ENCODE data around the gene EIF2B4.
A peak's percentile ranks its signal among the peaks of the same experiment; 100 is the strongest.
"Not testable (repeated sequence)": the region's sequence is repeated elsewhere in the genome, so short reads cannot be mapped to it uniquely, and the experiment has no call there.

Gene EIF2B4

DNA sequence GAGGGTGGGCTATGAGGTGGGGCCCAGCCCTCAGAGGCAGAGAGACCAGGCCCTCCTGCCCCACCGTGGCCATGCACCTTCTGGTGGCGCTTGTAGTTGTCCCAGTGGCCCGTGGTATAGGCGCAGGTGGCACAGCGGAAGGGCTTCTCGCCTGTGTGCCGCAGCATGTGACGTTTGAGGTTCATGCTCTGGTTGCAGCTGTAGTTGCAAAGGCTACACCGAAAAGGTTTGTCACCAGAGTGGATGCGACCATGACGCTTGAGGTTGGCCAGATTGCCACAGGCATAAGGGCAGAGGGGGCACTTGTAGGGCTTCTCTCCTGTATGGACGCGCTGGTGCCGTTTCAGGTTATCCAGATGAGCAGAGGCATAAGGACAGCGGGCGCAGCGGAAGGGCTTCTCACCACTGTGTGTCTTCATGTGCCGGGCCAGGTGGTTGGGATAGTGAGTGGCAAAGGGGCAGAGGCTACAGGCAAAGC lies 7.5 kb upstream of the EIF2B4 start:
- DNase-seq = no peak

DNA sequence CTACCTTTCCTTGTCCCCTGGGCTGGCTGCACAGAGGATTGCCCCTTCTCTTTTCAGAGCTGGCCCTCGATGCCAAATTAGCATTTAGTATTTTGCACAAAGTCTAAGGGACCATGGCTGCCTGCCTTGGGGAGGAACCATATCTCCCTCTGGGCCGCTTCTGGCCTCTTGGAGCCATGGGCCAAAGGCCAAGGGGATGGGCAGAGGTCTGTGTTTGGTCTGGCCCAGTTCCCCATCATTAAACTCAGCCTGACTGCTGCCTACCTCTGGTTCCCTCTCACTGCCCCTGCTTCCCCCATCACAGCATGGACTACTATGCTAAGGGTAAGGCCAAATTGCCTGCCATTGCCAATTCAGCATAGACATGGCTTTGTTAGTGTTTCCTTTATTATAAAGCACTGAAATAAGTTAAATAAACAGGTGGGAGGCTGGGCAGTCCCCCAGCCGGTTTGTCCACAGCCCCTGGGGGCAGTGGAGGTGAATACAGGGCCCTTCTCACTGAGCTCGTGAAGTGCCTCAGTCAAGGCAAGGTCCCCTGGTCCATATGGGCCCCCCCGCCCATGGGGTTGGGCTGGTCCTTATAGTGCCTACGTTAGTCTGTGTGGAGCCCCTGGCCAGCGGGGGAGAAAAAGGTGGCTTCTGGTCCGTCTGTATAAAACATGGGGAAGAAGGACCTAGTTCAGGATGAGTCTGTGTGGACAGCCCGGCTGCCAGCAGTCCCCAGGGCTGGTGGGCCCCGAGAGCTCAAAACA lies 6.9 kb upstream of the EIF2B4 start:
- DNase-seq = no peak

DNA sequence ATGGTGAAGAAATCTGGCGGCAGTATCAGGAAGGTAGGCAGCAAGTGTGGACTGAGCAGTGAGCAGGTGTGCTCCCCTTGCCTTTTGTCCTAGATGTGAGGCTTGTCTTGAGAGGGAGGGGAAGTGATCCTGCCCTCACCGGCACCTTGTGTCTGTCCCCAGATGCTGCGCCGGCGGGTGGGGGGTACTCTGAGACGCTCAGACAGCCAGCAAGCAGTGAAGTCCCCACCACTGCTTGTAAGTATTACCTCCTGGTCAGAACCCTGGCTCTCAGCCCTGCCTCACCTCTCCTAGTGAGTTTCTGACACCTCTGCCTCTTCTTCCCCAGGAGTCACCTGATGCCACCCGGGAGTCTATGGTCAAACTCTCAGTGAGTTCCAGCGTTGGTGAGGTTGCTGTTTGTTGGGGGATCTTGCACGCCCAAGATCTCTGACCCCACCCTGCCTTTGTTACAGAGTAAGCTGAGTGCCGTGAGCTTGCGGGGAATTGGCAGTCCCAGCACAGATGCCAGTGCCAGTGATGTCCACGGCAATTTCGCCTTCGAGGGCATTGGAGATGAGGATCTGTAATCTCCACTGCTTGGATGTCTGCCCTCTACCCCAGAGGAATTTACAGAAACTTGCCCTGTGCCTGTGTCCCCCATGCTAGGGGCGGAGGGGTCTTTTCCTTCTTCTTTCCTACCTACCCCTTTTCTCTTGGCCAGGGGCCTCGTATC lies 6.2 kb upstream of the EIF2B4 start:
- no peak for DNase-seq

DNA sequence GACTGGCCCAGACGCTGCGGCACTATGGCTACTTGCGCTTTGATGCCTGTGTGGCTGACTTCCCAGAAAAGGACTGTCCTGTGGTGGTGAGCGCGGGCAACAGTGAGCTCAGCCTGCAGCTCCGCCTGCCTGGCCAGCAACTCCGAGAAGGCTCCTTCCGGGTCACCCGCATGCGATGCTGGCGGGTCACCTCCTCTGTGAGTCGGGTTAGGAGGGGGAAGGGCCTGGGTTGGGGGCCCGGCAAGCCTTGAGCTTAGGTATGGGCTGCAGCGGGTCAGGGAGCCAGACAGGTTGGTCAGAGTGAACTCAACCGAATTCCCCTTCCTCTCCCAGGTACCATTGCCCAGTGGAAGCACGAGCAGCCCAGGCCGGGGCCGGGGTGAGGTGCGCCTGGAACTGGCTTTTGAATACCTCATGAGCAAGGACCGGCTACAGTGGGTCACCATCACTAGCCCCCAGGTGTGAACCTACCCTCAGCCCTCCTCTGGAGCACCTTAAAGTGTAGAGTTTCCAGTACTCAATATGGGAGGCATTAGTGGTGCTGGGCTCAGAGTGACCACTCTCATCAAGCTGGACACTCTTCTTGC lies 5.5 kb upstream of the EIF2B4 start:
- DNase-seq = no peak

DNA sequence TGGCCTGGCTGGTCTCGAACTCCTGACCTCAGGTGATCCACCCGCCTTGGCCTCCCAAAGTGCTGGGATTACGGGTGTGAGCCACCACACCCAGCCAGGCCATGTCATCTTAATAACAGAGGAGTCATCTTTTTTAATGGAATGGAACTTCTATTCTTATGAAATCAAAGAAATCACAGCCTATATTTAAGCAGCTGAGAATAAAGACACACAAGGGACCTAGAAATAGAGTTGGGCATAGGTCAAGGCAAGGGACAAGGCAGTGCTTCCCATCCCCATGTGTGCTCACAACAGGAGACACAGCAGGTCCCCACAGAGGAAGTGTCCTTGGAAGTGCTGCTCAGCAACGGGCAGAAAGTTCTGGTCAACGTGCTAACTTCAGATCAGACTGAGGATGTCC lies 3.4 kb upstream of the EIF2B4 start:
- no peak for DNase-seq

DNA sequence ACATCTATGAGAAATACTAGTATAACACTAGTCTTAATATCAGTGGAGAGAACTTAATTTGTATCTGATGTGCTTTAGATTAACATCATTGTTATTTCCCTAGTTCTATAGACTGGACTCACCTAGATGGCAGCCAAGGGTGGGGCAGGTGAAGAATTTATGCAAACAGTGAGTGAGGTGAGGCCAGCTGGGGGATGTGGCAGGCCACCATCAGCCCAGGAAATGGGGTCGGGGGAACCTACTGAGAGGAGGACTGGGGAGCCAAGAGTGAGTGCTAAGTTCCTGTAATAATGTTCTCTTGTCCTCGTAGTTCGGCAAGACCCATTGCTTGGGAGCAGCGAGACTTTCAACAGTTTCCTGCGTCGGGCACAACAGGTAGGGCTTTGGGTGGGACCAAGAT lies 2.8 kb upstream of the EIF2B4 start:
- DNase-seq = no peak

DNA sequence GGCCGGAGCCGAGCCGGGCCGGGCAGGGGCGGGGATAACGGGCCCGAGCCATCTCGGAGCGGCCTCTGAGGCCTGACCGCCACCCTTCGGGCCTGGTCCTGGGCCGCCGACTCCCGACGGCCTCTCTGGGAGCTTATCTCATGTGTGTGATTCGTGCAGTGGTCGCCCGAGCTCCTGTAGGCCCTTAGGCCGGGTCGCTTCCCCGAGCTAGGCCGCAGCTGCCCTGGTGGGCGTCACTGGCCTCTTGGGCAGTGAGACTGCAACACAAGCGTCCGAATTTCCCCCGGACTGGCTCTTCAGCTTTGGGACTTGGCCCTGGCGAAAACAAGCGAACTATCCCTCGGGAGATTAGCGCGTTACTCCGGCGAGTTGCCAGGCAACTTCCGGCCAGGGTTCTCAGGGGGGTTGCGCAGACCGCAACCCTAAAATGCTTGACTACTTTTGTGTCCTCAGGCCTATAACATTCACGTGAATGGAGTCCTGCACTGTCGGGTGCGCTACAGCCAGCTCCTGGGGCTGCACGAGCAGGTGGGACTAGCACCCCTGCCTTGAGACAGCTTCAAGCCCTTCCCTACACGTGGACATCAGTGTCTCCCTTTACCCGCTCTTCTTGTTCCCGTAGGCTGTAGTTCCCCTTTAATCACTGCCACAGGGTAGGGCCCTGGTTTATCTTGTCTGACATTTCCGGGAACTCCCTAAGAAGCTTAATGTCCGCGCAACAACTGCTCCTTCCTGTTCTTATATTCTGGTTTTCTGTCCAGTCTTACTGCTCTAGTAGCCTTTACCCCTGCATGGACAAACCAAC lies 880 bp upstream of the EIF2B4 start:
- peak in 1 of 2 experiments; percentile 4 for DNase-seq

DNA sequence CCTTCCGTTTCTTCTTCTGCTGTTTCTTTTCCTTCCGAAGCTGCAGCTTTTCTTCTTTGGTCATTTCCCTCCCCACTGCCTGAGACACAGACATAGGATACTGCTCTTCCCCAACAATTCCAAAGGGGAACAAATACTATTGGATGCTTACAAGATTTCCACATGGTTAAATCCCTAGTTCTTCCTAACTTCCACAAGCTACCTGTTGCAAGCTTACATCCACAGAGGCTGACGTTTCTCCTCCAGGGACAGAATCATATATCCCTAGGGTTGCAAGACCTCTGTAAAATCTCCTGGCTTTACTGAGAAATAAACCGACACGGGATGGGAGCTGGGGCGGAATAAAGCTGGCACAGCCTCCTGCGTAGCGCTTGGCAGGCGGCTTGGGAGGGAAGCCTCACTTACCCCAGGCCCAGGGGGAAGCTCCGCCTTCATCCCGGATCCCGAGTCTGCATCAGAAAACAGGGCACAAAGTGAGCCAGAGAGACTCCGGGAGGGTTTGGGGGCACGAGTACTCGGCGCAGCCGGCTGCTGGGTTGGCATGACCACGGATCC lies 590 bp downstream of the EIF2B4 start:
- peak; percentile 40 to 42 for DNase-seq

DNA sequence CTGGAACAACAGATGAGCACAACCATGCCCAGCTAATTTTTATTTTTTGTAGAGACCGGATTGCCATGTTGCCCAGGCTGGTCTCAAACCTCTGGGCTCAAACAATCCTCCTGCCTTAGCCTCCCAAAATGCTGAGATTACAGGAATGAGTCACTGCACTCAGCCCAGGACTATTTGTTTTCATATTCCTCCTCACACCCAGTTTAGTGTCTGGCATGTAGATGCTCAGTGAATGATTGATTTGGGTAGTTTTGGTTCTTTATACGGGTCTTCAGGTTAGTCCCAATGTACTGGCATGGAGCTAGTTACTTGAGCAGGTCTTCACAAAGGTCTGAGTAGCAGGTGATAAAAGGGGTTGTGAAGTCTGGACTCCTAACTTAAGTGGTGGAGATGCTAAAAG lies 6.2 kb downstream of the EIF2B4 start:
- DNase-seq = no peak

DNA sequence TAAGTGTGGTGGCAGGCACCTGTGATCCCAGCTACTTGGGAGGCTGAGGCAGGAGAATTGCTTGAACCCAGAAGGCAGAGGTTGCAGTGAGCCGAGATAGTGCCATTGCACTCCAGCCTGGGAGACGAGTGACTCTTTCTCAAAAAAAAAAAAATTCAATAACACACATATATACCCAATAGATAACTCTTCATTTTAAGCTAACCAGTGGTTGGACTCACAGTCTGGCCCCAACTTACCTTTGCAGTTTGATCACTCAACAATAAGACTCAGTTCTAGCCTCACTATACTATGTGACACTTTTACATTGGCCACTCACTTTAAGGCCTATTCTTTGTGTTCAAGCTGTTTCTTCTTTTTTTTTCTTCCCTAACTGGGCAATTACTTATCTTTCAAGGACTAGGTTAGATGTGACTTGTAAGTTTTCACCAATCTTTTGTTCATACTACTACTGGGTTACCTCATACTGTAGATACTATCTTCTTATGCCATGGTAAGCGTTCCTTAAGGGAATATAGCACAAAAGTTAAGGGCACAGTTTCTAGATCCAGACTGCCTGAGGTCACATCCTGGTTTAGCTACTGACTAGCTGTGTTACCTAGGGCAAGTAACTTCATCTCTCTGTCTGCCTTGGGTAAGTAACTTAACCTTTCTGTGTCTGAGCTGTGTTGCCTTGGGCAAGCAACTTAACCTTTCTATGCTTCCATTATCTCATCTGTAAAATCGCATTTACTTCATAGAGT lies 7.3 kb downstream of the EIF2B4 start:
- DNase-seq = no peak

DNA sequence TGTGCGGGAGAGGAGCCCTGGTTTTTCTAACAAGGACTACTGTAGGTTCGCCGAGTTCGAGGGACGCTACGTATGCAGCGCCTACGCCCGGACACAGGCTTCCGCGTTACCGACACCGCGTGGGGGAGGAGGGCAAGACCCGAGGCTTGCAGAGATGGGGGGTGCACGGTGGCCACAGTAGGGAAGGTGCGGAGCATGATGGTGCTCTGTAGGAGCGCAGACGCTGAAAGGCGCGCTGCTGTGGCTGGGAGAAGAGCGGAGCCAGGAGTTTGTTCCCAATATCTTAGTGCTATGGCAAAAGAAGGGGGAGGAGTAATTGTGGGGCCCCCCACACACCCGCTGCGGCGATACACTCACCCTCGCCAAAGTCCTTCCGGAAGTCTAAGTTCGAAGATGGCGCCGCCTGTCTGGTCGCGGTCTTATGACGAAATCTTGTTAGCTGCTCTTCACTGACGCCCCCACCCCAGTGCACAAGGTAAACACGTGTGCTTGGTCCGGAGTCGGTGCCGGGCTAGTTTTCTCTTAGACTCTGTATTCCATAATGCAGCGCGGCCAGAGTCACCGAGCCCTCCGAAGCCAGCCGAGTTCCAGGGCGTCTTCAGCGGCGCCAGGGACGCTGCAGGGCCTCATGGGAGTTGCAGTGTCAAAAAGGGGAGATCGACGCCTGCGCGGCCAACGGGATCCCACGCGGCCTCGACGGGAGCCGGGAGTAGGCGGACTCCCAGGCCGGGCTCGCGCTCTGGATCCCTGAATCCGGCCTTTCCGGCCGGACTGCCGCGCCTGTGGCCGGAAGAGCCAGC lies 13.6 kb downstream of the EIF2B4 start, which contains the start of gene GTF3C2:
Gene GTF3C2, minus strand, starts transcription at position 383 of the 800 bp plus-strand sequence. CDS start 13,210 bp downstream, outside the sequence.
- DNase-seq = peak; percentile 96 to 99

DNA sequence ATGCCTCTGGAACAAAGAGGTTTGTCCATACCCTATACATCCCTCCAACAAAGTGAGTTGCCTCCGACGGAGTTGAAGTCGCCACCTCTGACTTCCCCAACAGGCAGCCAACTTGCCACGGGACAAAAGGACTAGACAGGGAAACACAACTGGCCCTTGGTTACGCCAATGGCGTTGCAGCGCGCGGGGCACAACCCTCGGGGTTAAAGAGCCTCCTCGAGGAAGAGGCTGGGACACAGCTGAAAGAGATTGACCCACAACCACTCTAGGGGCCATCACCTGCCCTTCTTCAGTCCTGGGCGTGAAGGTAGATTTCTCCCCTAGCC lies 14.1 kb downstream of the EIF2B4 start:
- peak; percentile 37 to 42 for DNase-seq

DNA sequence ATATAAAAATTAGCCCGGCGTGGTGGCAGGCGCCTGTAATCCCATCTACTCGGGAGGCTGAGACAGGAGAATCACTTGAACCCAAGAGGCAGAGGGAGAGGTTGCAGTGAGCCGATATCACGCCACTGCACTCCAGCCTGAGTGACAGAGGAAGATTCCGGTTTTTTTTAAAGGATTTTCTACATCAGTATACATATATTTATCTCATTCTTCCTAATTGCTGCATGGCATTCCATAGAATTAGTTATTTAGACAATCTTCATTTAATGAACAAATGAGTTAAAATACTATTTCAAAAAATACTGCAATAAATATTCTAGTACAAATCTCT lies 15.6 kb downstream of the EIF2B4 start:
- no peak for DNase-seq

DNA sequence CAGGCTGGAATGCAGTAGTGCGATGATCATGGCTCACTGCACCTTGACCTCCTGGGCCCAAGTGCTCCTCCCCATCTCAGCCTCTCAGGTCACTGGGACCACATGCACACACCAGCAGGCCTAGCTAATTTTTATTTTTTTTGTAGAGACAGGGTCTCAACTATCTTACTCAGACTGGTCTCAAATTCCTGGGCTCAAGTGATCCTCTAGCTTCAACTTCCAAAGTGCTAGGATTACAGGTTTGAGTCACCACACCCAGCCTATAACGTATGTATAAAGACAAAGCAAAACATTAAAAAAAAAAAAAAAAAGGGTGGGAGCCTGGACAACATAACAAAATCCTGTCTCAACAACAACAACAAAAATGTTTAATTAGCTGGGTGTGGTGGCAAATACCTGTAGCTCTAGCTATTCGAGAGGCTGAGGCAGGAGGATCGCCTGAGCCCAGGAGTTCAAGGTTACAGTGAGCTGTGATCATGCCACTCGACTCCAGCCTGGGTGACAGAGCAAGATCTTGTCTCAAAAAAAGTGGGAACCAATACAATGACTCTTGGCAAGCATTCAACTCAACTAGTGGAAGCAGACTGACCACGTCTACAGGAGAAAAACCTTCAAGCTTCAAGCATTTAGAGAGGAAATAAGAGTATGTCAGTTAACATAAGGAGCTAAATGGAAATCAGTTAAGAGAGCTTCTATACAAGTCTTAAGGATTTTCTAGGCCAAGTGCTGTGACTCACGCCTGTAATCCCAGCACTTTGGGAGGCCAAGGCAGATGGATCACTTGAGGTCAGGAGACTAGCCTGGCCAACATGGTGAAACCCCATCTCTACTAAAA lies 16.2 kb downstream of the EIF2B4 start:
- no peak for DNase-seq

DNA sequence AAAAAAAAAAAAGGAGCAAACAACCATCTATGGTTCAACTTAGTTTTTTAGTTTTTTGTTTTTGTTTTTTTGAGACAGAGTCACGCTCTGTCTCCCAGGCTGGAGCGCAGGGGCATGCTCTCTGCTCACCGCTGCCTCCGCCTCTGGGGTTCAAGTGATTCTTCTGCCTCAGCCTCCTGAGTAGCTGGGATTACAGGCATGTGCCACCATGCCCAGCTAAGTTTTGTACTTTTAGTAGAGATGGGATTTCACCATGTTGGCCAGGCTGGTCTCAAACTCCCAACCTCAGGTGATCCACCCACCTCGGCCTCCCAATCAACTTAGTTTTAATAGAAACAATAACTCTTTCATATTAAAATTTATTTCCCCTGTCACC lies 16.8 kb downstream of the EIF2B4 start:
- not testable (repeated sequence) for DNase-seq

DNA sequence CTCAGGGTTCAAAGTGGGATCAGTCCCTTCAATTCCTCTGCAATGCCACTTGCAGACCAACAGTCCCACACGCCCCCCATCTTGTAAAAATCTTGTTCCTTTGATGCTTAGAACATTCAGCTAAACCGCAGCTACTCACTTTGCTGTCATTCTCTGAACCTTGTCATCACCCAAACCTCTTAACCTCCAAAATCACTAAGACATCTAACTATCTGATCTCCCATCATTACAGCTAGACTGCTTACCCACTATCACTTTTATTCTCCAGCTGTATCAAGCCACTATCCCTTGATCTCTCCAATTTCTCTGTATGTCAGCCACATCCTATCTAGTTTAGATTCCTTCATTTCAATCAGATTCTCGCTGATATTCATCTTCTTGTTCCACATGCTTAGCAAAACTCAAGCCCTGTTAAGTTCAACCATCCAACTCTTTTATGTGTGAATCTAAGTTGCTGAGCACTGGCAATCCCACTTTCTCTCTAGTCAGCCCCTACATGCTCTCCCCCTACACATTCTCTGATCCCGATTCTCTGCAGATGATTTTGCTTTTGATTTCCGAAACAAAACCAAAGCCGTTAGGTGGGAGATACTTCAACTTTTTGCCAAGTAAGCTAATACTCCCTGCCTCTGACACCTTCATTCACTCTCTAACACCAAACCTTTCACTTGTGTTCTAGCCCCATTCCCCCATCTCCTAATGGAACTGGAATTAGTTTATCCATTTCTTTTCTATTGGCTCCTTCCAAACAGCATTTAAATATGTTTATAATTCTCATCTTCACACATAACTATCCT lies 18.1 kb downstream of the EIF2B4 start:
- DNase-seq = no peak

DNA sequence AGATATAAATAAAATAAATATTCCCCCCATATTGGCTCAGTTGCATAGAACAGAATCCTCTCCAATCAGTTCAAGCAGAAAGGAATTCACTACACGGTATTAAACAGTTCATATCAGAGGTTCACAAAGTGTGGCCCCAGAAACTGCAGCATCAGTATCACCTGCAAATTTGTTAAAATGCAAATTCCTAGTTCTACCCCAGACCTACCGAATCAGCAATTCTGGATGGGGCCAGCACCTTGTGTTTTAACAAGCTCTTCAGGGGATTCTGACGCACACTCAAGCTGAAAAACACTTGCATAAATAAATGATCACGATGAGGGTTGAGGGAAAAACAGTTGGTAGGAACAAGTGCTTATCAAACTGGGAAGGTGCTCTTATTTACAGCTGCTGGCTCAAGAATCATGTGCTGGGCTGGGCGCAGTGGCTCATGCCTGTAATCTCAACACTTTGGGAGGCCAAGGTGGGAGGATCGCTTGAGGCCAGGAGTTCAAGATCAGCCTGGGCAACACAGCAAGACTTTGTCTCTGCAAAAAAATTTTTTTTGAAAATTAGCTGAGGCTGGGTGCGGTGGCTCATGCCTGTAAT lies 19.9 kb downstream of the EIF2B4 start:
- DNase-seq = no peak

DNA sequence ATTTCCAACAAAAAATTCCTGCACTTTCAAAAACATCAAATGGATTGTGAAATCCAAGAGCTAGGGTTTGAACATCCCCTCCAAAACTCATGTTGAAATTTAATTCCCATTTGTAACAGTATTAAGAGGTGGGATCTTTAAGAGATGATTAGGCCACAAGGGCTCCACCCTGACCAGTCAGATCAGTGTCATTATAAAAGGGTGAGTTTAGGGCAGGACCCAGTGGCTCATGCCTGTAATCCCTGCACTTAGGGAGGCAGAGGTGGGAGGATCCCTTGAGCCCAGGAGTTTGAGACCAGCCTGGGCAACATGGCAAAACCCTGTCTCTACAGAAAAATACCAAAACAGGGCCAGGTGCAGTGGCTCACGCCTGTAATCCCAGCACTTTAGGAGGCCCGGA lies 22.5 kb downstream of the EIF2B4 start:
- no peak for DNase-seq

DNA sequence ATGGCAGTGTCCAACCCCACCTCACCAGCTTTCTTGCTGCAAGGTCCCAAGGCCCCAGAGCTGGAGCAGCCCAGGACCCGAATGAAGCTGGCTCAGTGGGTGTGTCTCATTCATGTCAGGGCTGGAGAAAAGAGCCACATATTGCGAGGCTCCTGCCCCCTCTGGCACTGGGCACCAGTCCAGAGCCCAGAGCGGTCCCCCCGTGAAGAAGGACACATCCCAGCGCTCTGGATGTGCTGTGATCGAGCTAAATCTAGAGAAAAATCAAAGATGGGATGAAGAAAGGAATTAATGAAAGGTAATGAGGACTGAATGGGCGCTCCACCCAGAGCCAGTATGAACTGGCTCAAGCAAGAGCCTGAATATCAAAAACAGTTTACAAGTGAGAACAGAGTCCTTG lies 34.0 kb downstream of the EIF2B4 start:
- no peak for DNase-seq
